ENCODE measurements around the gene TAS2R43.

Gene TAS2R43

GRCh38 chr12:11081987-11082386 is 10.1 kb downstream of the TAS2R43 start:
- H2BK15ac ChIP-seq (ENCODE audit: low read depth, poor library complexity, severe bottlenecking), result no peak overlapping the region

GRCh38 chr12:11078246-11078645 is 13.9 kb downstream of the TAS2R43 start:
- no peak for DNase-seq
- no peak overlapping the region for H2AFZ ChIP-seq (ENCODE audit: low read depth, low read length)
- no peak overlapping the region for H3K4ac ChIP-seq (ENCODE audit: low read depth in 1 of 2, low read length in 2 of 2)
- no peaks in the 10 kb centered on the region for H3K27me3 ChIP-seq (ENCODE audit: control insufficient read depth in 1 of 2, insufficient read depth in 1 of 2, low read length in 2 of 2)
- H2BK15ac ChIP-seq (ENCODE audit: low read depth, poor library complexity, severe bottlenecking), result no peak overlapping the region
- H3K9ac ChIP-seq (ENCODE audit: low read length), result no peak overlapping the region
- no peak overlapping the region for H3K4me2 ChIP-seq (ENCODE audit: low read length, poor library complexity, severe bottlenecking)
- no peak overlapping the region for H2BK120ac ChIP-seq (ENCODE audit: low read depth, low read length)
- H2BK5ac ChIP-seq (ENCODE audit: low read depth, low read length, poor library complexity, severe bottlenecking), result no peak overlapping the region
- H3K14ac ChIP-seq (ENCODE audit: low read length in 2 of 2), result no peak overlapping the region
- H3K9me3 ChIP-seq (ENCODE audit: control insufficient read depth, low read length), result no peaks in the 10 kb centered on the region
- no peak overlapping the region for H2BK12ac ChIP-seq (ENCODE audit: low read length in 2 of 2)
- peaks cover 2% of the 10 kb centered on the region for H3K79me1 ChIP-seq (replicated peaks; ENCODE audit: low read length, poor library complexity, severe bottlenecking)
- H3K4me1 ChIP-seq (ENCODE audit: control insufficient read depth, insufficient read depth, low read depth, low read length), result no peaks in the 10 kb centered on the region
- no peak overlapping the region for H3K4me3 ChIP-seq (ENCODE audit: insufficient read depth in 1 of 2, low read depth in 1 of 2, low read length in 2 of 2)
- no peak overlapping the region for H3K27ac ChIP-seq (ENCODE audit: low read length, poor library complexity, severe bottlenecking)
- no peak overlapping the region for H3K18ac ChIP-seq (ENCODE audit: low read depth in 1 of 2, low read length in 2 of 2)
- H3K36me3 ChIP-seq (ENCODE audit: control insufficient read depth in 1 of 2, insufficient read depth in 2 of 2, low read depth in 1 of 2, low read length in 2 of 2), result no peaks in the 10 kb centered on the region
- no peak overlapping the region for H4K91ac ChIP-seq (ENCODE audit: low read length)
- WGBS, result 100% methylated on average over 1 of the region's 1 CpG
- no peak overlapping the region for H2AK5ac ChIP-seq (ENCODE audit: low read length, severe bottlenecking)
- no peak overlapping the region for H3K23ac ChIP-seq (ENCODE audit: low read length in 2 of 2)
- H4K8ac ChIP-seq (ENCODE audit: low read length), result no peak overlapping the region

More at GRCh38 chr12:11081987-11082386, 10.1 kb downstream of the TAS2R43 start:
- H3K4me2 ChIP-seq (ENCODE audit: low read length, poor library complexity, severe bottlenecking), result no peak overlapping the region
- no peak overlapping the region for H4K8ac ChIP-seq (ENCODE audit: low read length)
- no peak overlapping the region for H3K23ac ChIP-seq (ENCODE audit: low read length in 2 of 2)
- H3K27ac ChIP-seq (ENCODE audit: low read length, poor library complexity, severe bottlenecking), result no peak overlapping the region
- H2BK12ac ChIP-seq (ENCODE audit: low read length in 2 of 2), result no peak overlapping the region
- no peak overlapping the region for H4K91ac ChIP-seq (ENCODE audit: low read length)
- H3K9ac ChIP-seq (ENCODE audit: low read length), result no peak overlapping the region
- no peak for DNase-seq
- 100% methylated on average over 1 of the region's 2 CpGs for WGBS
- no peak overlapping the region for H3K4me3 ChIP-seq (ENCODE audit: insufficient read depth in 1 of 2, low read depth in 1 of 2, low read length in 2 of 2)
- no peaks in the 10 kb centered on the region for H3K4me1 ChIP-seq (ENCODE audit: control insufficient read depth, insufficient read depth, low read depth, low read length)
- H3K14ac ChIP-seq (ENCODE audit: low read length in 2 of 2), result no peak overlapping the region
- no peaks in the 10 kb centered on the region for H3K27me3 ChIP-seq (ENCODE audit: control insufficient read depth in 1 of 2, insufficient read depth in 1 of 2, low read length in 2 of 2)
- no peak overlapping the region for H2BK5ac ChIP-seq (ENCODE audit: low read depth, low read length, poor library complexity, severe bottlenecking)
- H3K9me3 ChIP-seq (ENCODE audit: control insufficient read depth, low read length), result no peaks in the 10 kb centered on the region
- H3K79me1 ChIP-seq (replicated peaks; ENCODE audit: low read length, poor library complexity, severe bottlenecking), result peaks cover 2% of the 10 kb centered on the region
- no peak overlapping the region for H2AK5ac ChIP-seq (ENCODE audit: low read length, severe bottlenecking)
- no peak overlapping the region for H2AFZ ChIP-seq (ENCODE audit: low read depth, low read length)
- H3K36me3 ChIP-seq (ENCODE audit: control insufficient read depth in 1 of 2, insufficient read depth in 2 of 2, low read depth in 1 of 2, low read length in 2 of 2), result no peaks in the 10 kb centered on the region
- H3K4ac ChIP-seq (ENCODE audit: low read depth in 1 of 2, low read length in 2 of 2), result no peak overlapping the region
- H3K18ac ChIP-seq (ENCODE audit: low read depth in 1 of 2, low read length in 2 of 2), result no peak overlapping the region
- no peak overlapping the region for H2BK120ac ChIP-seq (ENCODE audit: low read depth, low read length)

- Histone ChIP-seq H2BK12ac (ENCODE audit: low read length in 2 of 2) (no peak overlapping the region), H2AFZ (ENCODE audit: low read depth, low read length) (no peak overlapping the region), H2AK5ac (ENCODE audit: low read length, severe bottlenecking) (no peak overlapping the region), H2BK15ac (ENCODE audit: low read depth, poor library complexity, severe bottlenecking) (no peak overlapping the region), H3K9me3 (ENCODE audit: control insufficient read depth, low read length) (no peaks in the 10 kb centered on the region), H3K4me3 (ENCODE audit: insufficient read depth in 1 of 2, low read depth in 1 of 2, low read length in 2 of 2) (no peak overlapping the region), H3K79me1 (replicated peaks; ENCODE audit: low read length, poor library complexity, severe bottlenecking) (peaks cover 10% of the 10 kb centered on the region), H3K23ac (ENCODE audit: low read length in 2 of 2) (no peak overlapping the region), H3K4me2 (ENCODE audit: low read length, poor library complexity, severe bottlenecking) (no peak overlapping the region), H3K9ac (ENCODE audit: low read length) (no peak overlapping the region), H2BK120ac (ENCODE audit: low read depth, low read length) (no peak overlapping the region), H3K4me1 (ENCODE audit: control insufficient read depth, insufficient read depth, low read depth, low read length) (no peaks in the 10 kb centered on the region), H3K14ac (ENCODE audit: low read length in 2 of 2) (no peak overlapping the region), H3K36me3 (ENCODE audit: control insufficient read depth in 1 of 2, insufficient read depth in 2 of 2, low read depth in 1 of 2, low read length in 2 of 2) (no peaks in the 10 kb centered on the region), H3K18ac (ENCODE audit: low read depth in 1 of 2, low read length in 2 of 2) (no peak overlapping the region), H4K91ac (ENCODE audit: low read length) (no peak overlapping the region), H3K4ac (ENCODE audit: low read depth in 1 of 2, low read length in 2 of 2) (no peak overlapping the region), H4K8ac (ENCODE audit: low read length) (no peak overlapping the region), H2BK5ac (ENCODE audit: low read depth, low read length, poor library complexity, severe bottlenecking) (no peak overlapping the region), H3K27me3 (ENCODE audit: control insufficient read depth in 1 of 2, insufficient read depth in 1 of 2, low read length in 2 of 2) (no peaks in the 10 kb centered on the region), H3K27ac (ENCODE audit: low read length, poor library complexity, severe bottlenecking) (no peak overlapping the region)
- DNase-seq, result no peak
- WGBS, result 90% methylated on average over 2 of the region's 3 CpGs
These were observed 16.5 kb downstream of the TAS2R43 start for GRCh38 chr12:11075642-11076041.

GRCh38 chr12:11071414-11071813 is 20.7 kb downstream of the TAS2R43 start:
- no peak overlapping the region for H3K4me2 ChIP-seq (ENCODE audit: low read length, poor library complexity, severe bottlenecking)
- H3K4me3 ChIP-seq (ENCODE audit: insufficient read depth in 1 of 2, low read depth in 1 of 2, low read length in 2 of 2), result no peak overlapping the region
- no peak overlapping the region for H2BK15ac ChIP-seq (ENCODE audit: low read depth, poor library complexity, severe bottlenecking)
- no peaks in the 10 kb centered on the region for H3K9me3 ChIP-seq (ENCODE audit: control insufficient read depth, low read length)
- no peak overlapping the region for H2AK5ac ChIP-seq (ENCODE audit: low read length, severe bottlenecking)
- no peaks in the 10 kb centered on the region for H3K36me3 ChIP-seq (ENCODE audit: control insufficient read depth in 1 of 2, insufficient read depth in 2 of 2, low read depth in 1 of 2, low read length in 2 of 2)
- no peak overlapping the region for H2BK5ac ChIP-seq (ENCODE audit: low read depth, low read length, poor library complexity, severe bottlenecking)
- H3K79me1 ChIP-seq (replicated peaks; ENCODE audit: low read length, poor library complexity, severe bottlenecking), result peaks cover 14% of the 10 kb centered on the region
- no peaks in the 10 kb centered on the region for H3K4me1 ChIP-seq (ENCODE audit: control insufficient read depth, insufficient read depth, low read depth, low read length)
- no peak overlapping the region for H3K23ac ChIP-seq (ENCODE audit: low read length in 2 of 2)
- WGBS, result 75% methylated on average over 4 of the region's 4 CpGs
- no peak overlapping the region for H3K27ac ChIP-seq (ENCODE audit: low read length, poor library complexity, severe bottlenecking)
- H3K18ac ChIP-seq (ENCODE audit: low read depth in 1 of 2, low read length in 2 of 2), result no peak overlapping the region
- no peak for DNase-seq
- H2AFZ ChIP-seq (ENCODE audit: low read depth, low read length), result no peak overlapping the region
- no peaks in the 10 kb centered on the region for H3K27me3 ChIP-seq (ENCODE audit: control insufficient read depth in 1 of 2, insufficient read depth in 1 of 2, low read length in 2 of 2)
- H3K9ac ChIP-seq (ENCODE audit: low read length), result no peak overlapping the region
- H4K8ac ChIP-seq (ENCODE audit: low read length), result no peak overlapping the region
- no peak overlapping the region for H2BK12ac ChIP-seq (ENCODE audit: low read length in 2 of 2)
- H3K4ac ChIP-seq (ENCODE audit: low read depth in 1 of 2, low read length in 2 of 2), result no peak overlapping the region
- H3K14ac ChIP-seq (ENCODE audit: low read length in 2 of 2), result no peak overlapping the region
- H2BK120ac ChIP-seq (ENCODE audit: low read depth, low read length), result no peak overlapping the region
- no peak overlapping the region for H4K91ac ChIP-seq (ENCODE audit: low read length)

Data from mesenchymal stem cell (in vitro differentiated cells and primary cell).